GM12875 (cell line): ENCODE measurements around the gene LDB2.

Experiments
- H3K4me3 ChIP-seq: one replicate; pipeline ENCODE4 v1.5.1; 2011; ENCODE audit warnings: low read depth, low read length, control low read depth
- CTCF ChIP-seq: IDR thresholded peaks from 2 replicates; pipeline ENCODE4 v1.5.1; 2011; ENCODE audit warnings: low read depth, mild to moderate bottlenecking, control low read depth, inconsistent platforms, low read length, moderate library complexity, borderline replicate concordance; ENCODE audit not compliant: insufficient read depth

The LDB2 gene

GRCh38 chr4:16760617-16761363 lies 137.7 kb downstream of the LDB2 start:
- H3K4me3 ChIP-seq, result no peak overlapping the region
- TF ChIP-seq CTCF, result no peak

GRCh38 chr4:16759931-16760582 lies 138.4 kb downstream of the LDB2 start:
- no peak for TF ChIP-seq CTCF
- no peak overlapping the region for H3K4me3 ChIP-seq

GRCh38 chr4:16758816-16759215 lies 139.6 kb downstream of the LDB2 start:
- no peak for TF ChIP-seq CTCF

GRCh38 chr4:16758255-16758654 lies 140.2 kb downstream of the LDB2 start:
- H3K4me3 ChIP-seq, result no peak overlapping the region
- TF ChIP-seq CTCF, result no peak

More at GRCh38 chr4:16758816-16759215, 139.6 kb downstream of the LDB2 start:
- H3K4me3 ChIP-seq, result no peak overlapping the region

- no peak for TF ChIP-seq CTCF
- H3K4me3 ChIP-seq, result no peak overlapping the region
Observed at GRCh38 chr4:16757080-16757521, 141.3 kb downstream of the LDB2 start.

- TF ChIP-seq CTCF, result no peak
- no peak overlapping the region for H3K4me3 ChIP-seq
Observed at GRCh38 chr4:16754104-16754503, 144.3 kb downstream of the LDB2 start.

GRCh38 chr4:16752150-16752549 lies 146.3 kb downstream of the LDB2 start:
- no peak for TF ChIP-seq CTCF
- H3K4me3 ChIP-seq, result no peak overlapping the region
